WI38 (cell line): ENCODE measurements around the gene ATP8B1.
"Not testable (repeated sequence)": the region's sequence is repeated elsewhere in the genome, so short reads cannot be mapped to it uniquely, and the experiment has no call there.

Experiments used
- H3K4me3 ChIP-seq: 2 replicates; pipeline ENCODE4 v1.5.1; 2011; ENCODE audit warnings: low read depth, mild to moderate bottlenecking, control low read depth, low read length
- TF ChIP-seq, protein P1 (sequence below): IDR thresholded peaks from 2 replicates; pipeline ENCODE4 v1.5.1; 2012; ENCODE audit warnings: low read depth, mild to moderate bottlenecking, control low read depth, low read length

The ATP8B1 gene

DNA sequence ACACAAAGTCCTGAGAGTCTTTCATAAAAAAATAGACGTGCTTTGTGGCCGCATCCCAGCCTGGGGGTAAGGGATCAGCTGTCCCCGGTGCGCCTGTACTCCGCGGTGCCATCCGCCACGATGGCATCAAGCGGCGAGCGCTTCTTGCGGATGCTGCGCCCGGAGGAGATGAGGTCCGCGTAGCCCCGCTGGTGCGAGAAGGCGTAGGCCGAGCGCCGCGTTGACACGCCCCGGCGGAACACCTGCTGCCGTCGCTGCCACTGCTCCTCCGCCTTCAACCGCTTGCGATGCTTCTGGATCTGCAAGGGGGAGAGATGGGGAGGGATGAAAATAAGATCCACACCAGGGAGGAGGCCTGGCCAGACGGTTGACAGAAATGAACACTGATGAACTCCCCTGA is 154.7 kb downstream of the ATP8B1 start:
- TF ChIP-seq, protein P1, sequence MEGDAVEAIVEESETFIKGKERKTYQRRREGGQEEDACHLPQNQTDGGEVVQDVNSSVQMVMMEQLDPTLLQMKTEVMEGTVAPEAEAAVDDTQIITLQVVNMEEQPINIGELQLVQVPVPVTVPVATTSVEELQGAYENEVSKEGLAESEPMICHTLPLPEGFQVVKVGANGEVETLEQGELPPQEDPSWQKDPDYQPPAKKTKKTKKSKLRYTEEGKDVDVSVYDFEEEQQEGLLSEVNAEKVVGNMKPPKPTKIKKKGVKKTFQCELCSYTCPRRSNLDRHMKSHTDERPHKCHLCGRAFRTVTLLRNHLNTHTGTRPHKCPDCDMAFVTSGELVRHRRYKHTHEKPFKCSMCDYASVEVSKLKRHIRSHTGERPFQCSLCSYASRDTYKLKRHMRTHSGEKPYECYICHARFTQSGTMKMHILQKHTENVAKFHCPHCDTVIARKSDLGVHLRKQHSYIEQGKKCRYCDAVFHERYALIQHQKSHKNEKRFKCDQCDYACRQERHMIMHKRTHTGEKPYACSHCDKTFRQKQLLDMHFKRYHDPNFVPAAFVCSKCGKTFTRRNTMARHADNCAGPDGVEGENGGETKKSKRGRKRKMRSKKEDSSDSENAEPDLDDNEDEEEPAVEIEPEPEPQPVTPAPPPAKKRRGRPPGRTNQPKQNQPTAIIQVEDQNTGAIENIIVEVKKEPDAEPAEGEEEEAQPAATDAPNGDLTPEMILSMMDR = no peak
- no peak overlapping the region for H3K4me3 ChIP-seq

DNA sequence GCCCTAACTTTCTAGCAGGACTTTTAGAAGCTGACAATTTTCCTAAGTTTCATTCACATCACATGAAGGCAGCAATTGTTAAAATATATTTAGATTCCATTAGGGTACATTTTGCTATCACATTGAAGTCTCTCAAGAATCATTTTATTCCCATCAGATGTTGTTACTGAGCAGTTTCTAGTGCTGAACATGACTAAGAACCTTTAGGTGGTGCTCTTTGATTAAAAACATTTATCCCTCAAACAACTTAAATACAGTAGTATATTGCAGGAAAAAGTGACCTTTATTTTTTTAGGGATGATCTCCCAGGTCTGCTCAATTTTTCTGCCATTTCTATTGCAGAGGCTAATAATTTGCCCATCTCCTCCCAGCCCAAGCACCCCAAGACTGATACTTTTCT is 158.6 kb downstream of the ATP8B1 start:
- no peak overlapping the region for H3K4me3 ChIP-seq
- TF ChIP-seq, protein P1 = no peak

DNA sequence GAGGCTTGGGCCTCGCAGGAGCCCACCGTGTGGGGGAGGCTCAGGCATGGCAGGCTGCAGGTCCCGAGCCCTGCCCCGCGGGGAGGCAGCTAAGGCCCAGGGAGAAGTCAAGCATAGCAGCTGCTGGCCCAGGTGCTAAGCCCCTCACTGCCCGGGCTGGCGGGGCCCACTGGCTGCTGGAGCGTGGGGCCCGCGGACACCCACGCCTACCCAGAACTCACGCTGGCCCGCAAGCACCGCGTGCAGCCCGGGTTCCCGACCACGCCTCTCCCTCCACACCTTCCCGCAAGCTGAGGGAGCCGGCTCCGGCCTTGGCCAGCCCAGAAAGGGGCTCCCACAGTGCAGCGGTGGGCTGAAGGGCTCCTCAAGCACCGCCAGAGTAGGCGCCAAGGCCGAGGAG is 159.4 kb downstream of the ATP8B1 start:
- H3K4me3 ChIP-seq = not testable (repeated sequence)

DNA sequence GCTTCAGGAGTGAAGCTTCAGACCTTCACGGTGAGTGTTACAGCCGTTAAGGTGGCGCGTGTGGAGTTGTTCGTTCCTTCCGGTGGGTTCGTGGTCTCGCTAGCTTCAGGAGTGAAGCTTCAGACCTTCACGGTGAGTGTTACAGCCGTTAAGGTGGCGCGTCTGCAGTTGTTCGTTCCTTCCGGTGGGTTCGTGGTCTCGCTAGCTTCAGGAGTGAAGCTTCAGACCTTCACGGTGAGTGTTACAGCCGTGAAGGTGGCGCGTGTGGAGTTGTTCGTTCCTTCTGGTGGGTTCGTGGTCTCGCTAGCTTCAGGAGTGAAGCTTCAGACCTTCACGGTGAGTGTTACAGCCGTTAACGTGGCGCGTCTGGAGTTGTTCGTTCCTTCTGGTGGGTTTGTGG is 160.7 kb downstream of the ATP8B1 start:
- H3K4me3 ChIP-seq = not testable (repeated sequence)

DNA sequence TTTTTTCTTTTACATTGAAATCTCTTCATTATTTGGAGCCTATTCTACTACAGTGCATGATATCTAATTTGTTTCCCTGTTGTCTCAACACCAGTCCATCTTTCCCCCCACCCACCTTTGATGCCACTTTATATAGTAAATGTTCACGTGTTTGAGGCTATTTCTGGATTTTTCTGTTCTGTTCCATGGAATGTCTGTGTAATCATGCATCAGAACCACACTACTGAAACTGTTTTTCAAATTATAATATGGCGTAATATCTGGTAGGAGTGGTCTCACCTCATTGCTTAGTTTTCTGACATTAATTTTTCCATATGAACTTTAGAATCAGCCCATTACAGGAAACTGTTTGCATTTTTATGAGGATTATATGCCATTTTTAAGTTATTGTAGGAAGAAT is 162.4 kb downstream of the ATP8B1 start:
- TF ChIP-seq, protein P1 = no peak
- no peak overlapping the region for H3K4me3 ChIP-seq

DNA sequence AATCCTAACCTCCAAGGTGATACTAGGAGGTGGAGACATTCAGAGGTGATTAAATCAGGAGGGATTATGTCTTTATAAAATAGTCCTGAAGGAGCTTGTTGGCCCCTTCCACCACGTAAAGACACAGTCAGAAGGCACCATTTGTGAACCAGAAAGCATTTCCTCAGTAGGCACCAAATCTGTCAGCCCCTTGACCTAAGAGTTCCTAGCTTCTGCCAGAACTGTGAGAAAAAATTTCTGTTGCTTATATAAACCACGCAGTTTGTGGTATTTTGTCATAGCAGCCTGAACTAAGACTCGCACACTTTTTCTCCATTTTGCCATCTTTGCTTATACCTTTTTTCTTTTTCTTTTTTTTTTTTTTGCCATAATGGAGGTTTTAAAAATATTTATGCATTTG is 162.9 kb downstream of the ATP8B1 start:
- TF ChIP-seq, protein P1 = no peak

DNA sequence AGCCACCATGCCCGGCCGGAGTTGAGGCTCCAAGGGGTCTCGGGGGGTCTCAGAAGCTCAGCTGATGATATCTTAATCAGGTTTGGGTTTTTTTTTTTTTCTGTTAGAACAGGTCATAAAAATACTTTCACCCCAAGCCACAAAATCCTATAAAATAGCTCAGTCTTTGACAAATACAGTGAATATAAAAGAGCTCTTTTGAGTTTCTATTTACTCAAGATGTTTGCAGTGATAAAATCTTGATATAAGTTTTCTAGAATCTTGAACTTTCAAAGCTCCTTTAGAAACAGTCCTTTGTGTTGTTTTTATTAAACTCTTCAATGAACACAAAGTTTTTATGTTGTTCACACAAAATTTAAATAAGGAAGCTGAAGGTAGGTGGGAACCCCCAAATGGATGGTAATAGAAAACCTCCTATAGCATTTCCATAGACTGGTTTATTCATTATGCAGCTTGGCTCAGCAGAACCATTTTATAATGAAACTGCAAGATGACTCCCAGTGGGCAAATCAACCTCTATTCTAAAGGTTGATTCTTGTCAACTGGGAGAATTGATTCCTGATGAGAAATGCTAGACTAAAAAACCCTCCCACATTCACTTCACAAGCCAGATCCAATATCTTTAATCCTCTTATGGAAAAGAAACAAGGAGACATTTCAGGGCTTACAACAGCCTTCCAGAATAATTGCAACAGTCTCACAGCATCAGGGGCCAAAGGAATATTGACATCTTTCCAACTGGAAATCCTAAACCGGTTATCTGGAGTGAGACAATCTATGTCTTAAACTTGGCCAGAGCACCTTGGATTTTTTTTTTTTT is 167.9 kb downstream of the ATP8B1 start:
- no peak overlapping the region for H3K4me3 ChIP-seq
- TF ChIP-seq, protein P1 = no peak

More for the DNA sequence above, 162.9 kb downstream of the ATP8B1 start:
- no peak overlapping the region for H3K4me3 ChIP-seq

DNA sequence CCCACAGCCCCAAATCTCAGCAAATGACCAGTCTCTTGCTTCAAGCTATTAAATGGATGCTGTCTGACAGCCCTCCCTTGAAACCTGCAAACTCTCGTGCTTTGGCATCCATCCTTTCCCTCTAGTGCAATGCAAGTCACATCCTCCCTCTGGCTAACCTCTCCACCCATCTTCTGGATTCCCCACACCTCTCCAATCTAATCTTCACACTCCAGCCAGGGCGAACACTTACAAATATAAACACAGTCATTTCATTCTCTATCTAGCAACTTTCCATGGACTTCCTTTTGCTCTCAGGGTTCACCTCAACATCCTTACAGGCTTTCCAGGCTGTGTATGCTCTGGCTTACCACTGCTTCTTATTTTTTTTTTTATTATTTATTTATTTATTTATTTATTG is 171.4 kb downstream of the ATP8B1 start:
- TF ChIP-seq, protein P1 = no peak
- no peak overlapping the region for H3K4me3 ChIP-seq
